ENCODE results near the gene CFAP61.

DNA sequence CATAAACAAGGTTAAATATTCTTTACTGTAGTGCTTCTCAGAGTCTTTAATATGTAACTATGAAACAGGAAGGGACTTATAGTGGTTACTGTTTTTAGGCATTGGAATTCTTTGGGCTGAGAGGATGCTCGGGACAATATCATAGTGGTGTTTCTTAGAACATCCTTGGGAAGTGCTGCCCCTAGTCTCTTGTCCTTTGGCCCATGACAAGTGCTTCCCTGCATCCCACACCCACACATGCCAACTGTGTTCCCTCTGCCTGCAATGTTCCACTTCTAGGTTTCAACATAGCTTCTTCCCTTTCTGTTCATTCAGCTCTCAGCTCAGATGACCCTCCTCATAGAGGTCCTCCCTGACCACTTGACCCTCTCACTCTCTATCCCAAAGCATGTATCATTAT, 37.6 kb downstream of the CFAP61 start:
- TF ChIP-seq POLR2AphosphoS5 (IDR thresholded peaks at IDR 0.05) (no peak), POLR2A (IDR thresholded peaks at IDR 0.05; ENCODE audit: low read depth) (no peak), CTCF (IDR thresholded peaks at IDR 0.05) (no peak), EP300 (IDR thresholded peaks at IDR 0.05) (no peak)
